SK-N-SH (cell line): Measurements from ENCODE around the gene RARB.

Experiments
- FOSL2 ChIP-seq: IDR thresholded peaks from 2 replicates; pipeline ENCODE4 v1.4.0; 2012; ENCODE audit warnings: low read depth, mild to moderate bottlenecking, moderate library complexity, borderline replicate concordance
- GABPA ChIP-seq: IDR thresholded peaks from 2 replicates; pipeline ENCODE4 v1.4.0; 2012; ENCODE audit warnings: low read depth, mild to moderate bottlenecking
- JUND ChIP-seq: IDR thresholded peaks from 2 replicates; pipeline ENCODE4 v1.4.0; 2012
- MXI1 ChIP-seq: IDR thresholded peaks from 2 replicates; pipeline ENCODE4 v1.6.1; 2012; ENCODE audit warnings: mild to moderate bottlenecking, low read depth, low read length, improper control_type of control experiment
- TAF1 ChIP-seq: IDR thresholded peaks from 2 replicates; pipeline ENCODE4 v1.6.1; 2012; ENCODE audit warnings: low read depth, mild to moderate bottlenecking, low read length, moderate library complexity, borderline replicate concordance
- TCF12 ChIP-seq: IDR thresholded peaks from 2 replicates; pipeline ENCODE4 v1.4.0; 2012
- YY1 ChIP-seq: IDR thresholded peaks from 2 replicates; pipeline ENCODE4 v1.4.0; 2012; ENCODE audit warnings: low read depth, mild to moderate bottlenecking
- TF ChIP-seq, protein P1 (sequence below): fragments of 200-600 bp; sonication (generic); IDR thresholded peaks from 2 replicates; pipeline ENCODE4 v1.6.1; 2017; ENCODE audit warnings: antibody characterized with exemption, mild to moderate bottlenecking, moderate library complexity
- TF ChIP-seq, protein P2 (sequence below): IDR thresholded peaks from 2 replicates; pipeline ENCODE4 v1.4.0; 2012; ENCODE audit warnings: low read depth, borderline replicate concordance

DNA sequence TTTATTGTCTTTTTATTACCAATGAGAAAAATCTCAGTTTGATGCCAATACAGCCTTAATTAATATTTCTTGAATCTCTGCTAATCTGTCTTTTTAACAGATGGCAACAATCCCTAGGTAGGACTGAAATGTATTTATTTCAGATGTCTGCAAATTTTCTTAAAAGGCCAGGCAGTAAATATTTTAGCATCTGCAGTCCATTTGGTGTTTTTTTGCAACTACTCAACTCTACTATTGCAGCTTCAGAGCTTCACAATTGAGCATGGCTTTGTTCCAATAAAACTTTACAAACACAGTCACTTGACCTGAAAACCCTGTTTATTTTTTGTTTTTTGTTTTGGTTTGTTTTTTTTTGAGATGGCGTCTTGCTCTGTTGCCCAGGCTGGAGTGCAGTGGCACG, 82.7 kb downstream of the RARB start:
- TF ChIP-seq, protein P1, sequence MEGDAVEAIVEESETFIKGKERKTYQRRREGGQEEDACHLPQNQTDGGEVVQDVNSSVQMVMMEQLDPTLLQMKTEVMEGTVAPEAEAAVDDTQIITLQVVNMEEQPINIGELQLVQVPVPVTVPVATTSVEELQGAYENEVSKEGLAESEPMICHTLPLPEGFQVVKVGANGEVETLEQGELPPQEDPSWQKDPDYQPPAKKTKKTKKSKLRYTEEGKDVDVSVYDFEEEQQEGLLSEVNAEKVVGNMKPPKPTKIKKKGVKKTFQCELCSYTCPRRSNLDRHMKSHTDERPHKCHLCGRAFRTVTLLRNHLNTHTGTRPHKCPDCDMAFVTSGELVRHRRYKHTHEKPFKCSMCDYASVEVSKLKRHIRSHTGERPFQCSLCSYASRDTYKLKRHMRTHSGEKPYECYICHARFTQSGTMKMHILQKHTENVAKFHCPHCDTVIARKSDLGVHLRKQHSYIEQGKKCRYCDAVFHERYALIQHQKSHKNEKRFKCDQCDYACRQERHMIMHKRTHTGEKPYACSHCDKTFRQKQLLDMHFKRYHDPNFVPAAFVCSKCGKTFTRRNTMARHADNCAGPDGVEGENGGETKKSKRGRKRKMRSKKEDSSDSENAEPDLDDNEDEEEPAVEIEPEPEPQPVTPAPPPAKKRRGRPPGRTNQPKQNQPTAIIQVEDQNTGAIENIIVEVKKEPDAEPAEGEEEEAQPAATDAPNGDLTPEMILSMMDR = no peak
- no peak for TF ChIP-seq YY1
- TF ChIP-seq TCF12 = no peak
- TF ChIP-seq, protein P2, sequence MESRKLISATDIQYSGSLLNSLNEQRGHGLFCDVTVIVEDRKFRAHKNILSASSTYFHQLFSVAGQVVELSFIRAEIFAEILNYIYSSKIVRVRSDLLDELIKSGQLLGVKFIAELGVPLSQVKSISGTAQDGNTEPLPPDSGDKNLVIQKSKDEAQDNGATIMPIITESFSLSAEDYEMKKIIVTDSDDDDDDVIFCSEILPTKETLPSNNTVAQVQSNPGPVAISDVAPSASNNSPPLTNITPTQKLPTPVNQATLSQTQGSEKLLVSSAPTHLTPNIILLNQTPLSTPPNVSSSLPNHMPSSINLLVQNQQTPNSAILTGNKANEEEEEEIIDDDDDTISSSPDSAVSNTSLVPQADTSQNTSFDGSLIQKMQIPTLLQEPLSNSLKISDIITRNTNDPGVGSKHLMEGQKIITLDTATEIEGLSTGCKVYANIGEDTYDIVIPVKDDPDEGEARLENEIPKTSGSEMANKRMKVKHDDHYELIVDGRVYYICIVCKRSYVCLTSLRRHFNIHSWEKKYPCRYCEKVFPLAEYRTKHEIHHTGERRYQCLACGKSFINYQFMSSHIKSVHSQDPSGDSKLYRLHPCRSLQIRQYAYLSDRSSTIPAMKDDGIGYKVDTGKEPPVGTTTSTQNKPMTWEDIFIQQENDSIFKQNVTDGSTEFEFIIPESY = no peak
- TF ChIP-seq GABPA = no peak
- no peak for TF ChIP-seq JUND
- TF ChIP-seq FOSL2 = no peak
- TF ChIP-seq MXI1 = no peak
- TF ChIP-seq TAF1 = no peak
